ENCODE data around the gene VPS54.

Gene VPS54

DNA sequence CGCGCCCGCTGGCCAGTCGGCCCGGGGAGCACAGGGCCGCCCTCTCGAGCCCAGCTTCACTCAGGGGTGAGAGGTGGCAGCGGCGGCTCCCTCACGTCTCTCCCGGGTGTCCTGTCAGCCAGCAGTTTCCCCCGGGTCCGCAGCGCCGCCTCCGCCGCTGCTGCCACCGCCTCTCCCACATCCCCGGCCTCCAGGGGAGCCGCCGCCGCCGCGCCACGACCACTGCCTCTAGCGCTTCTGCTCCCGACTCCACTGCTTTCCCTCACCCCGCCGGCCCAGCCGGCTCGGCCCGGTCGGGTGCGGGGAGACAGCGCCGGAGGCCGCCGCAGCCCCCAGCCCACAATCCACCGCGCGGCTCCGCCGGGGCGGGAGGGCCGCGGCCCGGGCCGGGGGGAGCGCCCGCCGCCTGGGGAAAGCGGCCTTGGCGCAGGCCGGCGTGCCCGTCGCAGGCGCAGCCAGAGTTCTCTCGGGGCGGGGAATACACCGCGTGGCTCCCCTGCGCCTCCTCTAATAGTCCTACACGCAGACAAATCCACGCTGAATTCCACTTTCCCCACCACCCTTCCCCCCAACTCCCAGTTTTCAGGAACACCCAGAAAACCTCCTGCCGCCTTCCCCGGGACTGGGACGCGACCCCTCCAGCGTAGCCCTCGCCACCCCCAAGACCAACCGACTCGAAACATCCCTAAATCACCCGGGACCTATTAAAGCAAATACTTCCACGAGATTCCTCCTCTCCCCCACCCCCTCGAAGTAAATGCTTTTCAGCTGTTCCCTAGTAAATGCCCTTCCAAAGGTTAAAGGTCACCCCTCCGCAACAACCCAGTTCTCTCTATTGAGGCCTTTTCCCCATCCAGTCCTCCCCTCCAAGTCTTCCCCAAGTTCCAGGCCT, at the start of gene VPS54:
VPS54 (minus strand) TSS at position 346 of the 892 bp plus-strand sequence. CDS start 35,429 bp downstream, outside the sequence.
- peak; percentile 55 for DNase-seq

DNA sequence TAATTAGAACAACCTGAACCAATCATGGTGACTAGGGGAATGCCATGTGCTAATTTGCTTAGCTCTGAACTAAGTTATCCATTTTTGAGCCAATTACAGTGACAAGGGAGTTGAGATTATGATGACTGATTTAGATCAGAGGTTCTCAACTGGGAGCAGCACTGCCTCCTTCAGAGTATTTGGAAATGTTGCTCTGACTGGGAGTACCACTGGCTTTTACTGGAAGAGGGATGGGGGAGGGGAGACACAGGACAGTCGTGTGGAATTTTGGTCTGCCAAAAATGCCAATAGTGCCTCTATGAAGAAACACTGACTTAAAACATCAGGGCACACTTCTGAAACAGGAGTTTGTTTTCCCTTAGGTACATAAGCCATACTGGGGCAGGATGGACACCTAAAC, 48.1 kb upstream of the VPS54 start:
- DNase-seq: no peak

DNA sequence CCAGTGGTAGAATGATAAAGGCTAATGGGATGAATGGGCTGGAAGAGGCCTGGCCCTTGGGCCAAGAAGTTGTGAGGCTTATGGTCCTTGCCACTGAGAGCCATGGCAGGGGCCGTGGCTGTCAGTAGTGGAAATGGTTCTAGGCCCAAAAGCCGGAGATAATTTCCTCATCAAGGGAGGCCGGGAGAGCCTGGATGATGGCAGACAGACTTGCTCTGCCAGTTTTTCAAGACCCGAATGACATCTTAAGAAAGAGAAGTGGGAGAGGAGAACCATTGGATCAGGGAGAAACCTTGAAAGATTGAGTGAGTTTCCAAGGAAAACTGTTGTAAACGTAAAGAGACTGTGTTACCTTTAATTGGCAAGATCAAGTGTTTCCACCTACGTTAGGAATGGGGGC, 46.3 kb upstream of the VPS54 start:
- no peak for DNase-seq

DNA sequence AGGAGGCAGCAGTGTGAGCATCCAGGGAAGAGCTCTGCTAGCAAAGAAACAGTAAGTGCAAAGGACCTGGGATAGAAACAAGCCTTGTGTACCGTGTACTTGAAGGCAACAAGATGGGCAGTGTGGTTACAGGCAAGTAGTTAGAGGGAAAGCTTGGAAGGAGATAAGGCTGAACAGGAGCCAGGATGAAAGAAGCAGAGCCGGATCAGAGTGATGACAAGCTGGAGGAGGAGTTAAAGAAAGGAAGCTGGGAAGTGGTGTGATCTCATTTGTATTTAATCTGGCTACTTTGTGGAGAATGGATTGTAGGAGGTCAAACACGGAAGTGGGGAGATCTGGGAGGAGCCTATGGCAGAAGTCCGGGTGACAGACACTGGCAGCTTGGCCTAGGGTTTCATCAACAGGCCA, 44.7 kb upstream of the VPS54 start:
- no peak for DNase-seq

DNA sequence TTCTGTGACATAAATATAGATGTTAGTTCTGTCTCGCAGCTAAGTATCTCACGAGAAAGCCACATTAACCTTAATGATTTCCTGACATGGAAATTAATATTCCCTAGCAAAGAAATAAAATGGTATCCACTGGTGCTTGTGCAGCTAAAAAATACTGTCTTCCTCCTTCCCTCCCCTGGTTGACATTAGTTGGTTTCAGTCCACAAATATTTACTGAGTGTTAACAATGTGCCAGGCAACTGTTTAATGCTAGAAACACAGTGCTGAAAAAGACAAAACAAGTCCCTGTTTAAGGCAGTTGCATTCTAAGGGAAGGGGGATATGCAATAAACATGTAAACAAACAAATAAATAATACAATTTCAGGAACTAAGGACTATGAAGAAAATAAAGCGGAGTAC, 44.2 kb upstream of the VPS54 start:
- DNase-seq: no peak

DNA sequence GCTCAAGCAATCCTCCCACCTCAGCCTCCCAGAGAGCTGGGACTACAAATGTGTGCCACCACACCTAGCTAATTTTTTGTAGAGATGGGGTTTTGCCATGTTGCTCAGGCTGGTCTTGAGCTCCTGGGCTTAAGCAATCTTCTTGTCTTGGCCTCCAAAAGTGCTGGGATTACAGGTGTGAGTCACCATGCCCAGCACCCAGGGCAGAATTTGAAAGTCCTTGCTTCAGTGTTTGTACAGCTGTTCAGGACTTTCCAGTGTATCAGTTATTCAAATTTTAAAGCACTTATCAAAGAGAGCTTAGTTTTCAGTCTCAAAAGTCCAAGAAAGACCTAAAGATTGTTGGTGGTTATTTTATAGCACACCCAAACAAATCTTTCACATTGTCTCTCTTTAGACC, 43.6 kb upstream of the VPS54 start:
- DNase-seq: no peak

DNA sequence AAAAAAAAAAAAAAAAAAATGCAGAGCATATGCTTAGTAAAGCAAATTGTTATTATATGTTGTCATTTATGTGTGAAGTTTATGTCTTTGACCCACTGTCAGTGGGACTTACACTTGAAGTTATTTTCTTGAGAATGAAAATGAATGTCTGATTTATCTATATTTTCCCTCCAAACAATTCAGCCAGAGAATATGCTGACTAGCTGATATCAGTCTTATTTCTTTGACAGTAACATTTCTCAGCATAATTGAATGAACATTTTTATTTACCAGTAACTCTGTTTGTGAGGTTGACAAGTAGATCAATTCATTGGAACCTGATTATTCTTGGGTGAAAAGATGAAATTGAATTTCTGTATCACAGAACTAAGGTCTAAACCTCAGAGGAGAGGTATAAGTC, 40.0 kb upstream of the VPS54 start:
- no peak for DNase-seq

GRCh38 chr2:64056021-64056420, 36.8 kb upstream of the VPS54 start:
- DNase-seq: no peak

- DNase-seq: no peak
These were observed 35.1 kb upstream of the VPS54 start for GRCh38 chr2:64054161-64054915.

DNA sequence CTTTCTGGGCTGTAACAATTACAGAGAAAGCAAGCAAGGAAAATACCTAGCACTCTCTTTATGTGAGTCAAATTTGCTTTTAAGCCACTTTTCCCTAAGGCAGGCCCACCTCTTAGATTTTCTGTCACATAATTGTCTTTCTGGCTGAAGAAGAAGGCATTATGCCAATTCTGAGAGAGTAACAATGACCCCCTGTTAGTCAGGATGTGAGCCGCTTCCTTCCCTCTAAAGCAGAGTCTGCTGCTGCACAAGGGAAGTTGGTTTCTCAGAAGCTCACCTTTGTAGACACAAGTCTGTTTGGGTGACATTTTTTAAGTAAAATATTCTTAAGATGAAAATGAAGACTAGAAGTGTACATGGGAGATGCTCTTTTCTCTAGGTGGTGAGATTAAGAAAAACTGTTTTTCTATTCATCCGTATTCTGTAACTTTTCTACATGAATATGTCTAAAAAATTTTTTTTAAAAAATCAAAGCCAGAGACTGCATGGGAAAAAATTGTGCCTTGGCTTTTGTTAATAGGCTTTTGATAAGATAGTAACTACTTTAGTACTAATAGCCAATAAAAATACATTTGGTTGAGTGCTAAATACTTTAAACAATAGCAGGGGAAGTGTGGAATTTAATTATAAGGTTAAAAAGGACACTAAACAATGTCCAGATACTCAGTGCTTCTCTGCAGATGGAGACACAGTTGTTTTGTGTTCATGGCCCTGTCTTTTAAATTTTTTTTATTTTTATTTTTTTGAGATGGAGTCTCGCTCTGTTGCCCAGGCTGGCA, 33.4 kb upstream of the VPS54 start:
- no peak for DNase-seq

DNA sequence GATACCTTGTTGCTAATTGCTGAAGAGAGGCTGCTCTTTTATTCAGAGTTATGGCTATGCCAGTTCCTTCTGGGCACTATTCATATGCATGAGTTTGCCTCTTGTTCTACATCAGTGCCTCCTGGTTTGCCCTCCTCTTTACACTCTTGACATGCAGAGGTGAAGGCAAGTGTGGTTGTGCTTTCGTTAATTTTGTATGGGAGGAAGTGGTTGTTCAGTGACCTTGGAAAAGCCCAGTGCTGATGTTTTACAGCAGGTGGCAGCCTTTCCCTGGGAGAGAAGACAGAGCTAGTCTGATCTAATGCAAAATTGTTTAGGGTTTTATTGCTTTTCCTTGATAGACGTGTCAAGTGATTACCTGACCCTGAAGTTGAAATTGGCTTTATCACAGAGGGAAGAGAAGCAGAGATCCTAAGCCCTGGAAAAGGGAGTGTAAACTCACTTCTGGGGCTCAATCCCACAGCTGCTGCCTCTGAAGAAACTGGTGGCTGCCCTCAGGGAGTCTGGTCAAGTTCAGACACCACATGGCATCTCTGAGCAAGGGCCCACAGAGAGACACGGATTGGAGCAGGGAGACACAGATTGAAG, 30.5 kb upstream of the VPS54 start:
- peak; percentile 68 for DNase-seq

GRCh38 chr2:64045938-64046337, 26.7 kb upstream of the VPS54 start:
- no peak for DNase-seq

GRCh38 chr2:64040161-64040560, 20.9 kb upstream of the VPS54 start:
- no peak for DNase-seq

- peak; percentile 13 for DNase-seq
These were observed 16.9 kb upstream of the VPS54 start for GRCh38 chr2:64036034-64036705.

- peak; percentile 16 for DNase-seq
These were observed 16.1 kb upstream of the VPS54 start for GRCh38 chr2:64035072-64035942.

GRCh38 chr2:64029116-64029665, 10.0 kb upstream of the VPS54 start:
- DNase-seq: no peak

GRCh38 chr2:64025741-64026140, 6.5 kb upstream of the VPS54 start:
- DNase-seq: no peak

DNA sequence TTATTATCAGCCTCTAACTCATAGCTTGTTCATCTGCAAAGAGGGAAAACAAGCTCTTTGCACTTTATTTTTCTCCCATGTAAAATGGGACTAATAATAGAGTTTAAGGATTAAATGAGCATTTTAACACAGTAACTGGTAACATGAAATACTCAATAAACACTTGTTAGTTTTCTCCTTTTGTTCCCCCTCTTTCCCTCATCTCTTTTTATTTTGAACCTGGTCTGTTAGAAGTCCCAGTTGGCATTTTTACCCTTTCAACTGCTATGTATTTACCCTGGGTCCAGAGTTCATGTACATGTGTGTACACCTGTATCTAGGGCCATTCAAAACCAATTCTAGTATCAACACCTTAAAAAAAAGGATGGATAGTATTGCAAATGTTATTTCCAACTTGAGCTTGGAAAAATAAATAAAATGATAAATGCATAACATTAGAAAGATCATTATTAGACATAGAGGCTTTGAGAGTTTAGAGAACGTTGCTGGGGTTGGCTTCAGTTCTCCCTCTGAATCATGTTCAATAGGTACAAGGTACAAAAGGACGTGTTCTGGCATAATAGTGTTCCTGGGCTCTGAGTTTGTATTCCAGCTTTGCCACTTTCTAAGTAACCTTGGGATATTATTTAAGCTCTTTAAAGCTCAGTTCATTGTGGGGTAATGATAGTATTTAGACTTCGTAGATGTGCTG, 5.2 kb upstream of the VPS54 start:
- no peak for DNase-seq

GRCh38 chr2:64023485-64024258, 4.4 kb upstream of the VPS54 start:
- no peak for DNase-seq

DNA sequence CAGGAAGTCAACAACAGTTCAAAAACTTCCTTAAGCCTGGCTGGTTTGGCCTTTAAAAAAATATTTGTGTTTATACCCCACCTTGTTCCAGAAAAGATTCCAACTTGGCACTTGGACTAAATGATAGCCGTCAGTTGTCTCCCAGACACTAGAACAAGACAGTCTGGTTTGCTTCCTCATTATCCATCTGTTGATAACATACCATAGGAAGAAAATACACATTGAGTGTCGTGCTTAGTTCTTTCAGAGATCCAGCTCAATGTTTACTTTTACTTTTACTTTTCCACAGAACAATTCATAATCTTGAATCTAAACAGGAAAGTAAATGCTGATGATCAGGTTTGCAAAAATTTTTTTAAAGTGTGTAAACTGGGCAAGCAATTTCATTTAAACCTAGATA, 2.4 kb upstream of the VPS54 start:
- no peak for DNase-seq

Measured in activated naive CD4-positive, alpha-beta T cell treated with anti-CD3 and anti-CD28 coated beads, Interleukin-2, amount 50 U/mL, for 16 hours (primary cell).